Measurements from ENCODE around the gene PACSIN1. TPM values are rescaled to one million over a fixed set of nuclear protein-coding genes. Genes with fewer than 3 reads are reported as not detected.

The PACSIN1 gene
- polyA plus RNA-seq, 1 donor from 2014 or later = 3.1 TPM

- H3K4me3 ChIP-seq (ENCODE audit: low read length) = no peak overlapping the region
- H3K27ac ChIP-seq (ENCODE audit: low read length) = no peak overlapping the region
- no peaks in the 10 kb centered on the region for H4K20me1 ChIP-seq (ENCODE audit: insufficient read depth)
- H3K4me2 ChIP-seq (ENCODE audit: low read length) = no peak overlapping the region
- H3K9ac ChIP-seq (ENCODE audit: low read length) = no peak overlapping the region
- no peaks in the 10 kb centered on the region for H3K27me3 ChIP-seq (ENCODE audit: insufficient read depth, low read depth, low read length)
- H3K9me2 ChIP-seq (ENCODE audit: insufficient read depth, low read length) = no peaks in the 10 kb centered on the region
- H3K9me3 ChIP-seq (ENCODE audit: low read length) = no peaks in the 10 kb centered on the region
- H3K79me2 ChIP-seq (replicated peaks; ENCODE audit: insufficient read depth, low read length) = no peaks in the 10 kb centered on the region
- TF ChIP-seq SMC3 (conservative IDR thresholded peaks at IDR 0.05; ENCODE audit: poor library complexity) (no peak), RAD21 (conservative IDR thresholded peaks at IDR 0.05) (no peak), CTCF (IDR thresholded peaks at IDR 0.05; ENCODE audit: poor library complexity, severe bottlenecking) (no peak), EZH2 (IDR thresholded peaks at IDR 0.05; ENCODE audit: borderline replicate concordance, insufficient read depth, low read length, poor library complexity, severe bottlenecking) (no peak), REST (IDR thresholded peaks at IDR 0.05; ENCODE audit: borderline replicate concordance) (no peak), POLR2AphosphoS5 (IDR thresholded peaks at IDR 0.05) (no peak), EP300 (conservative IDR thresholded peaks at IDR 0.05; ENCODE audit: poor library complexity, severe bottlenecking) (no peak), TAF1 (IDR thresholded peaks at IDR 0.05; ENCODE audit: low read depth) (no peak), MXI1 (conservative IDR thresholded peaks at IDR 0.05; ENCODE audit: poor library complexity, severe bottlenecking) (no peak)
- H3K36me3 ChIP-seq (ENCODE audit: insufficient read depth, low read length) = no peaks in the 10 kb centered on the region
- no peaks in the 10 kb centered on the region for H3F3A ChIP-seq (ENCODE audit: insufficient read depth, low read length, poor library complexity, severe bottlenecking)
- H2AFZ ChIP-seq (ENCODE audit: low read depth, low read length) = no peak overlapping the region
Observed at GRCh38 chr6:34447910-34448309, 18.0 kb upstream of the PACSIN1 start.

- H3K9me3 ChIP-seq (ENCODE audit: low read length) = no peaks in the 10 kb centered on the region
- H3K9ac ChIP-seq (ENCODE audit: low read length) = no peak overlapping the region
- no peak overlapping the region for H2AFZ ChIP-seq (ENCODE audit: low read depth, low read length)
- H3K36me3 ChIP-seq (ENCODE audit: insufficient read depth, low read length) = no peaks in the 10 kb centered on the region
- H3F3A ChIP-seq (ENCODE audit: insufficient read depth, low read length, poor library complexity, severe bottlenecking) = no peaks in the 10 kb centered on the region
- no peaks in the 10 kb centered on the region for H3K79me2 ChIP-seq (replicated peaks; ENCODE audit: insufficient read depth, low read length)
- no peaks in the 10 kb centered on the region for H4K20me1 ChIP-seq (ENCODE audit: insufficient read depth)
- no peaks in the 10 kb centered on the region for H3K9me2 ChIP-seq (ENCODE audit: insufficient read depth, low read length)
- H3K27me3 ChIP-seq (ENCODE audit: insufficient read depth, low read depth, low read length) = no peaks in the 10 kb centered on the region
- no peak overlapping the region for H3K4me3 ChIP-seq (ENCODE audit: low read length)
- no peak overlapping the region for H3K27ac ChIP-seq (ENCODE audit: low read length)
- no peak overlapping the region for H3K4me2 ChIP-seq (ENCODE audit: low read length)
- TF ChIP-seq REST (IDR thresholded peaks at IDR 0.05; ENCODE audit: borderline replicate concordance) (no peak), MXI1 (conservative IDR thresholded peaks at IDR 0.05; ENCODE audit: poor library complexity, severe bottlenecking) (no peak)
Observed at GRCh38 chr6:34451192-34451591, 14.7 kb upstream of the PACSIN1 start.
